ENCODE measurements around the gene SYCN. TPM values are rescaled to one million over a fixed set of nuclear protein-coding genes. Genes with fewer than 3 reads are reported as not detected.

SYCN gene
- total RNA-seq, 1 experiment from 2014 or later, result not detected

GRCh38 chr19:39175564-39175963 lies 28.5 kb downstream of the SYCN start:
- Mint-ChIP-seq H3K27ac (ENCODE audit: low read depth, unreplicated experiment) (no peak overlapping the region), H3K4me1 (ENCODE audit: insufficient read depth, unreplicated experiment) (no peaks in the 10 kb centered on the region), H3K4me3 (ENCODE audit: unreplicated experiment) (no peak overlapping the region), H3K27me3 (ENCODE audit: insufficient read depth, unreplicated experiment) (no peaks in the 10 kb centered on the region), H3K36me3 (ENCODE audit: insufficient read depth, unreplicated experiment) (peaks cover 36% of the 10 kb centered on the region), H3K9me3 (ENCODE audit: unreplicated experiment) (no peaks in the 10 kb centered on the region)
- CTCF ChIA-PET, result interaction anchor here (1.1 kb wide), 1 partner anchor 214 kb away, joined by 3 read pairs; no protein-coding TSS in a partner anchor
- no peak for DNase-seq (ENCODE audit: unreplicated experiment)
- no TSS peak for BruUV-seq (replicated peaks)
- POLR2A ChIA-PET, result no interaction called here
- intact Hi-C loops (cut with micrococcal nuclease), result no loop called here
- TF ChIP-seq, protein P1, sequence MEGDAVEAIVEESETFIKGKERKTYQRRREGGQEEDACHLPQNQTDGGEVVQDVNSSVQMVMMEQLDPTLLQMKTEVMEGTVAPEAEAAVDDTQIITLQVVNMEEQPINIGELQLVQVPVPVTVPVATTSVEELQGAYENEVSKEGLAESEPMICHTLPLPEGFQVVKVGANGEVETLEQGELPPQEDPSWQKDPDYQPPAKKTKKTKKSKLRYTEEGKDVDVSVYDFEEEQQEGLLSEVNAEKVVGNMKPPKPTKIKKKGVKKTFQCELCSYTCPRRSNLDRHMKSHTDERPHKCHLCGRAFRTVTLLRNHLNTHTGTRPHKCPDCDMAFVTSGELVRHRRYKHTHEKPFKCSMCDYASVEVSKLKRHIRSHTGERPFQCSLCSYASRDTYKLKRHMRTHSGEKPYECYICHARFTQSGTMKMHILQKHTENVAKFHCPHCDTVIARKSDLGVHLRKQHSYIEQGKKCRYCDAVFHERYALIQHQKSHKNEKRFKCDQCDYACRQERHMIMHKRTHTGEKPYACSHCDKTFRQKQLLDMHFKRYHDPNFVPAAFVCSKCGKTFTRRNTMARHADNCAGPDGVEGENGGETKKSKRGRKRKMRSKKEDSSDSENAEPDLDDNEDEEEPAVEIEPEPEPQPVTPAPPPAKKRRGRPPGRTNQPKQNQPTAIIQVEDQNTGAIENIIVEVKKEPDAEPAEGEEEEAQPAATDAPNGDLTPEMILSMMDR (IDR thresholded peaks at IDR 0.05; ENCODE audit: unreplicated experiment), result no peak

- TF ChIP-seq, protein P1 (IDR thresholded peaks at IDR 0.05; ENCODE audit: unreplicated experiment), result no peak
- no peak for DNase-seq (ENCODE audit: unreplicated experiment)
- Mint-ChIP-seq H3K27ac (ENCODE audit: low read depth, unreplicated experiment) (no peak overlapping the region), H3K27me3 (ENCODE audit: insufficient read depth, unreplicated experiment) (no peaks in the 10 kb centered on the region), H3K4me3 (ENCODE audit: unreplicated experiment) (no peak overlapping the region), H3K36me3 (ENCODE audit: insufficient read depth, unreplicated experiment) (peaks cover 33% of the 10 kb centered on the region), H3K9me3 (ENCODE audit: unreplicated experiment) (no peaks in the 10 kb centered on the region), H3K4me1 (ENCODE audit: insufficient read depth, unreplicated experiment) (no peaks in the 10 kb centered on the region)
- CTCF ChIA-PET, result interaction anchor here (0.7 kb wide), 1 partner anchor 44 kb away, joined by 4 read pairs; no protein-coding TSS in a partner anchor
- intact Hi-C loops (cut with micrococcal nuclease), result no loop called here
- no TSS peak for BruUV-seq (replicated peaks)
- POLR2A ChIA-PET, result no interaction called here
Measured at GRCh38 chr19:39174558-39175544, 29.2 kb downstream of the SYCN start.

DNA sequence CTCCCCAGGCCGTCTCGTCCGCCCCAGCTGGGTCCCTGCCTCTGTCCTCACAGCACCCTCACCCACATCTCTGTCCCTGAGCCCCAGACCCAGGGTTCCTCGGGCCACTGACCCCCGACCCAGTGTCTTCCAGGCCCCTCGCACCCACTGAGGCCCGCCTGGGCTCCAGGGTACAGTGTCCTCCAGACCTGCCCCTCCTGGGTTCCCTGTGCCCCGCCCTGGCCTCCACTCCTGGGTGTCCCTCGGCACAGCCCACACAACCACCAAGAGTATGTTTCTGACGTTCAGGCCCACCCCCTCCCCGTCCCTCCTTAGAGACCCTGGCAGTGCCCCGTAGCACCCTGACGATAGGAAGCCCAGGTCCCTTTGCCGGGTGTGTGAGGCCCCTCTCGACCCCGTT lies 29.9 kb downstream of the SYCN start:
- Mint-ChIP-seq H3K27ac (ENCODE audit: low read depth, unreplicated experiment) (no peak overlapping the region), H3K27me3 (ENCODE audit: insufficient read depth, unreplicated experiment) (no peaks in the 10 kb centered on the region), H3K9me3 (ENCODE audit: unreplicated experiment) (no peaks in the 10 kb centered on the region), H3K4me3 (ENCODE audit: unreplicated experiment) (no peak overlapping the region), H3K4me1 (ENCODE audit: insufficient read depth, unreplicated experiment) (no peaks in the 10 kb centered on the region), H3K36me3 (ENCODE audit: insufficient read depth, unreplicated experiment) (peaks cover 32% of the 10 kb centered on the region)
- CTCF ChIA-PET, result interaction anchor here (0.5 to 0.7 kb wide), 2 partner anchors 29 to 45 kb away, joined by 4 read pairs; no protein-coding TSS in a partner anchor
- POLR2A ChIA-PET, result no interaction called here
- DNase-seq (ENCODE audit: unreplicated experiment), result no peak
- TF ChIP-seq, protein P1 (IDR thresholded peaks at IDR 0.05; ENCODE audit: unreplicated experiment), result no peak
- BruUV-seq (replicated peaks), result no TSS peak
- intact Hi-C loops (cut with micrococcal nuclease), result no loop called here

- POLR2A ChIA-PET, result no interaction called here
- Mint-ChIP-seq H3K27ac (ENCODE audit: low read depth, unreplicated experiment) (no peak overlapping the region), H3K4me1 (ENCODE audit: insufficient read depth, unreplicated experiment) (no peaks in the 10 kb centered on the region), H3K36me3 (ENCODE audit: insufficient read depth, unreplicated experiment) (peaks cover 33% of the 10 kb centered on the region), H3K4me3 (ENCODE audit: unreplicated experiment) (no peak overlapping the region), H3K27me3 (ENCODE audit: insufficient read depth, unreplicated experiment) (no peaks in the 10 kb centered on the region), H3K9me3 (ENCODE audit: unreplicated experiment) (no peaks in the 10 kb centered on the region)
- intact Hi-C loops (cut with micrococcal nuclease), result no loop called here
- no peak for DNase-seq (ENCODE audit: unreplicated experiment)
- TF ChIP-seq, protein P1 (IDR thresholded peaks at IDR 0.05; ENCODE audit: unreplicated experiment), result no peak
- BruUV-seq (replicated peaks), result no TSS peak
- CTCF ChIA-PET, result interaction anchor here (0.5 to 0.6 kb wide), 2 partner anchors 28 to 1194 kb away, joined by 3 to 4 read pairs; no protein-coding TSS in a partner anchor
Measured at GRCh38 chr19:39173502-39173991, 30.5 kb downstream of the SYCN start.

Data from MCF 10A (cell line).